Measurements from ENCODE around the gene CASP10. TPM values are rescaled to one million over a fixed set of nuclear protein-coding genes. Genes with fewer than 3 reads are reported as not detected.

CASP10 gene
- total RNA-seq, 2 donors from 2014 or later: 8.4 to 12.7 TPM

DNA sequence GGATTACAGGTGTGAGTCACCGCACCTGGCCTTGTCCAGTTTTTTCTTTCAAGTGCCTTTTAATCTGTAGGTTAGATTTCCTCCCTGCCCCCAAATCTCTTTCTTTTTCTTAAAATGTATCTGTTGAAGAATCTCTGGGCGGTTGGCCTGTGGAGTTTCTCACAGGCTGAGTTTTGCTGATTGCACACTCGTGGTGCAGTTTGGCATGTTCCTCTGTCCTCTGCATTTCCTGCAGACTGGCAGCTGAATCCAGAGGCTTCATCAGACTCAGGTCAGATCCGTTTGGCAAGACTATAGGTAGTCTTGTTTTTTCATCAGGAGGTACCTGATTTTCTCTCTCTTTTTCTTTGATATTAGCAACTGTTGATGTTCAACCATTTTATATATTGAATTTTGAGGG, 5.5 kb downstream of the CASP10 start:
- DNase-seq (ENCODE audit: low spot score): no peak

DNA sequence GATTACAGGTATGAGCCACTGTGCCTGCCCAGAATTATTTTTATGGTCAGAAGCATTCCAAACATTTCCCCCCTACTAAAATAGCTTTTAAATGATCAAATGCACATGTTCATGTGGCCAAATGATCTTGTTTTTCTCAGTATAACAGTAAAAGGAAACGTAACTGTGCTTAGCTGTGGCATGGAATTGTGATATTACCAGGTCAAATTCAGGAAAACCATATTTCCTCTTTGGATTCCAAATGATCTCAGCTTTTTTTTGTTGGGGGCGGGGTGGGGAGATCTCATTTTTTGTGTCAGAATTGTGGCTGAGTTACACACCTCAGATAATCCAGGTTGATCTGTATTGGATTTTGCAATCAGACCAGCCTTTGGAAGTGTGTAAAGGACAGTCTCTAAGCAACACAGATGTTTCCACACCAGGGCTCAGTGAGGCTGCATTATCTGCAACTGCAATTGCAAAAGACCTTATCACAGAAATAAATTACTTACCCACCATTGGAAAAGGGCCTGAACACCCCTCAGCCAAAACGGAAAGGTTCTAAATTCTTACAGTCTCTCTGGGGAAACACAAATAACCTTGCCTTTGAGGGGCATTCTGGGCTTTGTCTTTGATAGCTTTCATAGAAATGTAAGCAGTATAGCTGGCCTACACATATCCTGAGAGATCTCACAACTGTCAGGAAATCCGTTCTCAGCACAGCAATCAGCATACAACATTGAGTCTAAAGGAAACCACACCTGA, 8.4 kb downstream of the CASP10 start:
- intact Hi-C loops (cut with DNase I): no loop called here
- DNase-seq (ENCODE audit: low spot score): no peak

More for the DNA sequence above, 5.5 kb downstream of the CASP10 start:
- intact Hi-C loops (cut with DNase I): loop anchor here in 1 of 2 donors (5.0 kb wide), 1 partner anchor 661 kb away; the partner anchor contains the start of gene SGO2

DNA sequence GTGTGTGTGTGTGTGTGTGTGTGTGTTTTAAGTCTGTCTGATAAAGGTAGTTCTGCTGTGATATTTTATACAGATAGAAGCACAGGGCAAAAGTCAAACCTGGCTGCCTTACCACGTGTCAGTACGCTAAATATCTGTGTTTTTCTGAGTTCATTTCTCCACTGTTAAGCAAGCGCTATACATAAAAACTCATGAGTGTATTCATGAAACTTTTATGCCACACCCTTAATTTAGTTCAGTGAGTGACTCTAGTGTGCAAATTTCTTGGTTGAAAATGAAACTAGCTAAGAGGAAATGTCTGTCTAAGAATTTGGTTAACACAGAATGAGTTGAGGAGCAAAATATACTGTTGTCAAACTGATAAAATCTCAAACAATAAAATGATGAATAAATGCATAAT, 11.2 kb downstream of the CASP10 start:
- DNase-seq (ENCODE audit: low spot score): no peak
- intact Hi-C loops (cut with DNase I): no loop called here

DNA sequence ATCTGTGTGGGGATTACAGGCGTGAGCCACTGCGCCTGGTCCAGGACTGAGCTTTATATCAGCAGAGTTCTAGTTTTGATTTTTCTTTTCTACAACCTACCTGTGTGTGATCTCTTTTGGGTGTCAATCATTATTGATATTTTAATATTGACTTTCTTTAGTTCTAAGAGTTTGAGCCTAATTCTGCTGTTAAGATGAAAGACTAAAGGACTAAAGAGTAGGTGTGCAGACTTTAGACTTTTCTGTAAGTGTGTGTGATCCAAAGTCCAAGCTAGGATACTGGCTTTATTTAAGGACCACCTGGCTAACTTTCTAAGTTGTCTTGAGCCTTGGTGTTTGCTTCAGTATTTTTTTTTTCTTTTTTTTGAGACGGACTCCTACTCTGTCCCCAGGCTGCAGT, 12.4 kb downstream of the CASP10 start:
- intact Hi-C loops (cut with DNase I): no loop called here
- DNase-seq (ENCODE audit: low spot score): no peak

DNA sequence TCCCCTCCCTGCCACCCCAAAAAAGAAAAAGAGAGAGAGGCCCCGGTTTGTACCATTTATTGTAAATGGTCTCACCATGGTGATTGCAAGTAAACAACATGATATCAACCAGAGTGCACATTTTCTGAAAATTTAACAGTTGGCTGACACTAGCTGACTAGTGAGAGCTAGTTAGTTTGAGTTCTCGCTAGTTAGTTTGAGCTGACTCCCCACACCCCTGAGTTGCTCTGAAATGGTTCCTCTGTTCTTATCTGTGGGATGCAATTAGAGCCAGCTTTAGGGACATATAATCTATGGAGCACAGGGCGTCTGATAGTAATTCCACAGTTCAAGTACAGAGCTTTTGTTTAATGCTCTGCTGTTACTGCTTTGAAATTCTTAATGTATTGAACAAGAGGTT, 13.1 kb downstream of the CASP10 start:
- DNase-seq (ENCODE audit: low spot score): no peak
- intact Hi-C loops (cut with DNase I): no loop called here

DNA sequence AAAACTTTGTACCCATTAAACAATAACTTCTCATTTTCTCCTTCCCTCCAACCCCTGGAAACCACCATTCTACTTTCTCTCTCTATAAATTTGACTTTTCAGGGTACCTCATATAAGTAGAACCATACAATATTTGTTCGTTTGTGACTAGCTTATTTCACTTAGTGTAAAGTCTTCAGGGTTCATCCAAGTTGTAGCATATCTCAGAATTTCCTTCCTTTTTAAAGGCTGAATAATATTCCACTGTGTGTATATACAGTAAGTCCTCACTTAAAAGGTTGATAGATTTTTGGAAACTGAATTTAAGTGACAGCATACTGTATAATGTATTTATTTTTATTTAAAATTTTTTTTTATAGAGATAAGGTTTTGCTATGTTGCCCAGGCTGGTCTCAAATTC, 13.9 kb downstream of the CASP10 start:
- no peak for DNase-seq (ENCODE audit: low spot score)
- intact Hi-C loops (cut with DNase I): no loop called here

DNA sequence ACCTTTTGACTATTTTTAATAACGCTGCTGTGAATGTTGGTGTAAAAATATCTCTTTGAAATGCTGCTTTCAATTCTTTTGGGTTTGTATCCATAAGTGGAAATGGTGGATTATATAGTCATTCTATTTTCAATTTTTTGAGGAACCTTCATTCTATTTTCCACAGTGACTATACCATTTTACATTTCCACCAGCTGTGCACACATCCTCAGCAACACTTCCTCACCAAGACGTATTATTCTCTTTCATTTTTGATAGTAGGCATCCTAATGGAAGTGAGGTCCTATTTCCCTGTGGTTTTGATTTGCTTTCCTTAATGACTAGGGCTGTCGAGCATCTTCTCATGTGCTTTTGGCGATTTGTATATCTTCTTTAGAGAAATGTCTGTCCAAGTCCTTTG, 14.8 kb downstream of the CASP10 start:
- intact Hi-C loops (cut with DNase I): no loop called here
- no peak for DNase-seq (ENCODE audit: low spot score)

DNA sequence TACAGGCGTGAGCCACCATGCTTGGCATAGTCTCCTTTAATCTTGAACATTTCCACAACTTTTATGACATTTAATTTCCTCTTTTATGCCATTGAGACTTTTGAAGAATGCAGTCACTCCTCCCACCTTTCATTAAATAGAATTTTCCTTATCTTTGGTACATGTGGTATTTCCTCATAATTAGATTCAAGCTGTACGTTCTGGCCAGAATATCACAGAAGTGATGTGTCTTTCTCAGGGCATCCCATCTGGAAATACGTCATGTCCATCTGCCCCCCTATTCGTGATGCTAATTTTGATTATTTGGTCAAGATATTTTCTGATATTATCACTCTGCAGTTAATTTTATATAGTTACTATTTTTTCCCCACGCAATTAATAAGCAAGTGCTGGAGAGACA, 16.9 kb downstream of the CASP10 start:
- DNase-seq (ENCODE audit: low spot score): no peak
- intact Hi-C loops (cut with DNase I): no loop called here

DNA sequence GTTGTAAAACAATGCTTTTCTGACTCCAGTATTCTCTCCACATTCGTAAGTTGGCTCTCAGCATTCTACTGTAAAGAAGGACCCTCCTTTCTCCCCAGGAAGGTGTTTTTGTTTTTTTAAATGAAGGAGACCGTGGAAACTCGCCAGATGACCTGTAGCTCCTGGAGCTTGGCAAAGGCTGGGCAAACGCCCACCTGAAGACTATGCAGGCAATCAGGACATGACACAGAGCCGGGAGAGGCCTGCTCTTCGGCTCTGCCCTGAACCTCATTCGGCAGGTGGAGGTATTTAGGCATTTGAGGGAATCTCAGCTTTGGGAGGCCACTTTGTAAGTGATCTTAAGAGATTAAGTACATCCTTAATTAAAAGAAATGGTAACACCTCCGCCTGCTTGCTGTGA, 17.4 kb downstream of the CASP10 start:
- DNase-seq (ENCODE audit: low spot score): no peak

DNA sequence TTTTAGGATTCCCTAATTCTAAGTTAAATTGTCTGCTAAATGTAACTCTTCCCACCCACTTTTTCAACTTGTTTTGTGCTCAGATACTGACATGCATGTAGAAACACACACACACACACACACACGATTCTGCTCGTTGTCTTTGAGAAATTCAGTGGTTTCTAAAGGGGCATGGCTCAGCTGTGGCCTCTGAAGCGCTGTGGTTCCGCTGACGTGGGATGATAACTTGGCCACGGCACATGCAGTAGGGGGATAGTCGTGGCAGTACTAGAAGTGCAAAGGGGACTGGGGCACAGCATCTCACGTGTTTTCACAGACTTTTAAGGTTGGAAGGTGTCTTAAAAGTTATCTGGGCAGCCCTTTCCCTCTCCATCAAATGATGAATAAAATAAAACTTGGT, 18.4 kb downstream of the CASP10 start:
- intact Hi-C loops (cut with DNase I): no loop called here
- no peak for DNase-seq (ENCODE audit: low spot score)

More for the DNA sequence above, 17.4 kb downstream of the CASP10 start:
- intact Hi-C loops (cut with DNase I): no loop called here

DNA sequence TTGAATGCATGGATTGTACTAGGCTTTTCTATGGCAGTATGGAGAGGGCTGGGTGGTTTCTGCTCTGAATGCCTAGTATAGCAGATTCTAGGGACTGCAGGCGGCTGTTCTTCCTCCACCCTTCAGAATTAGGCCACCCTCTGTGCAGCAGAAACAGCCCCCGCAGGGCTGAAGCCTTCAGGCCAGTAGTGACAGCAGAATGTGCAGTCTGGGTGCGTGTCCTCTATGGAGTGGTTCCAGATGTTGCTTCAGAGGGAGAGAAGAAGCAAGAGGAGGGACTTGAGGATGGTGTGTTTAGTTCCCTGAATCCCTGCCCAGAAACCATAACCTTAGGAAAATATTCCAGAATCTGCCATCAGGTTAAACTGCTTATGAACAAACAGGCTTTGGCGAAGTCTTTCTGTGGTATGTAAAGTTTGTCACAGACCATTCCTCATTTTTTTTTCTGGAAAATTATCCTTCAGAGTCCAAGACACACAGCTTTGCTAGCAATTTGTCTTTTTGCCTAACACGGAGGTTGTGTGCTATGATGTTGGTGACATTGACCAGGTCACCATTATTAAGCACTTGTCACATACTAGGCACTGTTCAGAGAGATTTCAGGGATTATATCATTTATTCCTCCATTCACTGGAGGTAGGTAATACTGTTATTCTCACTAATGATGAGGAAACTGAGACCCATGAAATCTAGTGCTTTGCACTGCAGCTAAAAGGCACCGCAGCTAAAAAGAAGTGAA, 21.1 kb downstream of the CASP10 start:
- intact Hi-C loops (cut with DNase I): no loop called here
- DNase-seq (ENCODE audit: low spot score): no peak

DNA sequence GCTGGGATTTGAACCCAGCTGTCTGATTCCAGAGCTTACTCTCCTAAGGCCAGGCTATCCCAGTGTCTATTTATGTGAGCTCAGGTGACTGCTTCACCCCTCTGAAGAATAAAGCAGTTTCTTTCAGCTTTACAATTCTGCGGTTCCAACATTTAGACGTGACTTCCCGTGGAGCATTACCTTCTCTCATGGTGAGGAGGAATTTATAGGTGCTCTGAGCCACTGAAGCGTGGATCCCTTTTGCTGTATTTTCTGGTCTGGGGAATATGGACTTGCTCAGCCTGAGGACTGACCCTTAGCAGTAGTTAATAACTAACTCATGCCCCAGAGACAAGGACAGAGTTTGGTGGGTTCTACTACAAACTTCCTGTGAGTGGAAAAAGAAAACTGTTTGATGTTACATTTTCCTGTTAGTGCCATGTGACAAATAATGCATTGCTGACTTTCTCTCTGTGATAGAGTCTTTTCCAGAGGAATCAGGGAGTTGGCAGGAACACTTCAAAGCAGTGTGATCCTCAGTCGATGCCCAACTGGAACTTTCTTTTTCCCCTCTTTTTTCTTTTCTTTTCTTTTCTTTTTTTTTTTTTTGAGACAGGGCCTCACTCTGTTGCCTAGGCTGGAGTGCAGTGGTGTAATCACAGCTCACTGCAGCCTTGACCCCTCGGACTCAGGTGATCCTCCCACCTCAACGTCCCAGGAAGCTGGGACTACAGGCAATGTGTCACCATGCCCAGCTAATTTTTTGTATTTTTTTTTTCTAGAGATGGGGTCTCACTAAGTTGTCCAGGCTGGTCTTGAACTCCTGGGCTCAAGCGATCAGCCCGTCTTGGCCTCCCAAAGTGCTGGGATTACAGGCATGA, 21.9 kb downstream of the CASP10 start:
- DNase-seq (ENCODE audit: low spot score): no peak
- intact Hi-C loops (cut with DNase I): no loop called here

DNA sequence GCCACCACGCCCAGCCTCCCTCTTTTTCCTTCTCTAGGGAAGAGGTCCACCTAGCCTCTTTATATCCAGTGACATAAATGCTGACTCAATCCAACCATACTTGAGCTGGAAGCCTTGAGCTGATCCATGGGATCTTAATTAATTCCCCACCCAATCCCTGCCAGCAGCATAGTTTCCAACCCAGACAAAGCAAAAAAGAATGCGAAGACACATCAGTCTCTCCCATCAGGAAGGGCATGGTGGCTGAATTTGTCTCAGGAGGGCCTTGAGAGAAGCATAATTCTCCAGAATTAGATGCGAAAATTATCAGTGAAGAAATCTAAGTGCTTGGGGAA, 22.5 kb downstream of the CASP10 start:
- DNase-seq (ENCODE audit: low spot score): no peak
- intact Hi-C loops (cut with DNase I): no loop called here

DNA sequence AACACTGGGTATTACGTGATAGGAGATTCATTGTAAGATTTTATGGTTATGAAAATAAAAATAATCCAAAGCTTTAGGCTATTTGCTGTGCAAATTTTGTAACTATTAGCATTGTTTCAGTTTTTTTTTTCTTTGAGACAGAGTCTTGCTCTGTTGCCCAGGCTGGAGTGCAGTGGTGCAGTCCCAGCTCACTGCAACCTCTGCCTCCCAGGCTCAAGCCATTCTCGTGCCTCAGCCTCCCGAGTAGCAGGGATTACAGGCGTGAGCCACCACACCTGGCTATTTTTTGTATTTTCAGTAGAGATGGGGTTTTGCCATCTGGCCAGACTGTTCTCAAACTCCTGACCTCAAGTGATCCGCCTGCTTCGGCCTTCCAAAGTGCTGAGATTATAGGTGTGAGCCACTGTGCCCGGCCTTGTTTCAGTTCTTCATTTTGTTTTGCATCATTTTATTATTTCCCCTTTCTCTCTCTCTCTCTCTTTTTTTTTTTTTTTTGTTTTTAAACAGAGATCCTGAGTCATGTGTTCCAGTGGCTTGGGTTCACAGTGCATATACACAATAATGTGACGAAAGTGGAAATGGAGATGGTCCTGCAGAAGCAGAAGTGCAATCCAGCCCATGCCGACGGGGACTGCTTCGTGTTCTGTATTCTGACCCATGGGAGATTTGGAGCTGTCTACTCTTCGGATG, 25.8 kb downstream of the CASP10 start:
- intact Hi-C loops (cut with DNase I): loop anchor here in 1 of 2 donors (1.0 kb wide), 1 partner anchor 11 kb away; no protein-coding TSS in a partner anchor
- no peak for DNase-seq (ENCODE audit: low spot score)

DNA sequence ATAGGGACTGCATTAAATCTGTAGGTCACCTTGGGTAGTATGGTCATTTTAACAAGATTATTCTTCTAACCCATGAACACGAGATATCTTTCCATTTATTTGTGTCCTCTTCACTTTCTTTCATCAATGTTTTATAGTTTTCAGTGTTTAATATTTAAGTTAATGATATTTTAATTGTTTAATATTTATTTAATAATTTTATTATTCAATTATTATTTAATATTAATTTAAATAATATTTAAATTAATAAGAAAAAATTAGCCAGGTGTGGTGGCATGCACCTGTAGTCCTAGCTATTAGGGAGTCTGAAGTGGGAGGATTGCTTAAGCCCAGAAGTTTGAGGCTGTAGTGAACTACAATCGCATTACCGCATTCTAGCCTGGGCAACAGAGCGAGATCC, 33.0 kb downstream of the CASP10 start:
- no peak for DNase-seq (ENCODE audit: low spot score)
- intact Hi-C loops (cut with DNase I): no loop called here

DNA sequence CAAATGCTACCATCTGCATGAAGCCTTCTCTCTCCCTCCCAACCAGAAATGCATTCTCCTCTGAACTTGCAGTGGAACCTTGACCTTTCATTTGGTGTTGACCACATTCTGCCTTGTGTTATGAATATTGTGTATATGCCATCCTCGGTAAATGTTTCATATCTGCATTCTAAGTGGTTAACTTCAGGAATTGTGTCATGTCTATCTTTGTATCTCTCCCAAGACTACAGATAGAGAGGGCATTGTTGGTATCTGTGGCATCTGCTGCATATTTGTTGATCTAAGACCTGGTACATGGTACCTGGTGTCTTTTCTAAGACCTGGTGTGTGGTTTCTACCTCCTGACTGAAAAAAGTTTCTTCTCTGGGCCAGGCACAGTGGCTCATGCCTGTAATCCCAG, 34.0 kb downstream of the CASP10 start:
- intact Hi-C loops (cut with DNase I): no loop called here

DNA sequence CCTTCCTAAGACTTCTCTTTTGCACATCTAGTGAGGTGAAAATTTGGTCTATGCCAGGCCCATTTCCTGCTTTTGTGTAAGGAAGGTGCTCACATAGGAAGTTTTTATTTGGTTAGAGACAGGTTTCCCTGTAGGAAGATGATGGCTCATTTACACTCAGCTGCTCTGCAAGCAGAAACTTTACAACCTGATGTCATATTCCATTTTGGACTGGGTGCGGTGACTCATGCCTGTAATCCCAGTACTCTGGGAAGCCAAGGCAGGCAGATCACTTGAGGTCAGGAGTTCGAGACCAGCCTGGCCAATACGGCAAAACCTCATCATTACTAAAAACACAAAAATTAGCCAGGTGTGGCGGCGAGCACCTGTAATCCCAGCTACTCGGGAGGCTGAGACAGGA, 35.8 kb downstream of the CASP10 start:
- no peak for DNase-seq (ENCODE audit: low spot score)

More for the DNA sequence above, 34.0 kb downstream of the CASP10 start:
- DNase-seq (ENCODE audit: low spot score): no peak

DNA sequence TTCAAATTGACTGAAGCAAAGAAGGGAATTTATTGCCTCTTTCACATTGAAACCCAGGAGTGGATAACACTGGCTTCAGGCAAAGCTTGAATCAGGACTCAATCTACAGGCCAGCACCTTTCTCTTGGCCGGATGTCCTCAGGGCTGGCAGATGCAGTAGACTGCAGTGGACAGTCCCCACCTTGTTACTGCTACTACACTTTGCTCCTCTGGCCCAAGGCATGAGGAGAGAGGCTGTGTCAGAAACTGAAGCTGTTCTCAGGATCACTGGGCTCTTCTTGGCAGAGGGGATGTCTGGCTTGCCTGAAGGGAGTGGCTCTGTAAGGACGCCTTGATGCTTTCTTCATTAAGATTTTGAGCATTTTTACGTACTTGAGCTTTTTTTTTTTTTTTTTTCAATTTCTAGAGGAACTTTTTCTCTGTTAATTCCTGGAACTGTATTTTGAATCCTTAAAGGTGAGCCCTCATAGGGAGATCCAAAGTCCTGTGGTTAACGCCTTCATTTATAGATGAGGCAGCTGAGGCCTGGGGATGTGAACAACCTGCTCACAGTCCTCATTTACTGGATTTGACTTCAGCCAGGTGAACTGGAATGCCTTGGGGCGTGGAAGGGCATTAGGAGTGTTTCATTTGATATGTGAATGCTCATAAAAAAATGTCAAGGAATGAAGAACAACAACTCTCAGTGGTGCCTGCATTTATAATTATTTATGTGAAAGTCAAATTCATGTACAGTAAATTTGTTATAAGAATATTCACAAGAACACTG, 36.6 kb downstream of the CASP10 start:
- intact Hi-C loops (cut with DNase I): loop anchor here in 1 of 2 donors (1.0 kb wide), 1 partner anchor 11 kb away; no protein-coding TSS in a partner anchor
- no peak for DNase-seq (ENCODE audit: low spot score)

More for the DNA sequence above, 35.8 kb downstream of the CASP10 start:
- intact Hi-C loops (cut with DNase I): loop anchor here in 1 of 2 donors (1.0 kb wide), 1 partner anchor 10 kb away; no protein-coding TSS in a partner anchor

Measured in posterior vena cava (tissue), 2 donors.